ENCODE data around the gene OR2H2.

Gene OR2H2

GRCh38 chr6:29584821-29585220 lies at the start of gene OR2H2:
Gene OR2H2, plus strand, starts transcription at chr6:29585121. Its CDS starts 2,824 bp downstream, at chr6:29587945.
- FAIRE-seq, result no peak

GRCh38 chr6:29537714-29538403 lies 47.1 kb upstream of the OR2H2 start:
- FAIRE-seq, result no peak

GRCh38 chr6:29547573-29547972 lies 37.3 kb upstream of the OR2H2 start:
- FAIRE-seq, result no peak

GRCh38 chr6:29552512-29553051 lies 32.3 kb upstream of the OR2H2 start:
- FAIRE-seq, result no peak

GRCh38 chr6:29553268-29554057 lies 31.5 kb upstream of the OR2H2 start:
- no peak for FAIRE-seq

- FAIRE-seq, result no peak
Observed at GRCh38 chr6:29554764-29555163, 30.2 kb upstream of the OR2H2 start.

GRCh38 chr6:29557320-29557719 lies 27.6 kb upstream of the OR2H2 start:
- FAIRE-seq, result no peak

GRCh38 chr6:29558439-29559079 lies 26.4 kb upstream of the OR2H2 start:
- no peak for FAIRE-seq

- FAIRE-seq, result no peak
Observed at GRCh38 chr6:29559524-29560287, 25.2 kb upstream of the OR2H2 start, which contains the start of gene UBD. Gene UBD, minus strand, starts transcription at chr6:29559732. Its CDS starts 31 bp downstream, at chr6:29559701.

- FAIRE-seq, result no peak
Observed at GRCh38 chr6:29561091-29561490, 23.8 kb upstream of the OR2H2 start.

- no peak for FAIRE-seq
Observed at GRCh38 chr6:29561606-29562181, 23.2 kb upstream of the OR2H2 start.

GRCh38 chr6:29563435-29563965 lies 21.4 kb upstream of the OR2H2 start:
- no peak for FAIRE-seq

GRCh38 chr6:29564875-29565274 lies 20.0 kb upstream of the OR2H2 start:
- FAIRE-seq, result no peak

GRCh38 chr6:29566856-29567255 lies 18.1 kb upstream of the OR2H2 start:
- no peak for FAIRE-seq

GRCh38 chr6:29567541-29567940 lies 17.4 kb upstream of the OR2H2 start:
- no peak for FAIRE-seq

GRCh38 chr6:29567991-29568390 lies 16.9 kb upstream of the OR2H2 start:
- no peak for FAIRE-seq

GRCh38 chr6:29576056-29576455 lies 8.9 kb upstream of the OR2H2 start:
- FAIRE-seq, result no peak

GRCh38 chr6:29577544-29577943 lies 7.4 kb upstream of the OR2H2 start:
- no peak for FAIRE-seq

GRCh38 chr6:29589423-29590048 lies 4.6 kb downstream of the OR2H2 start:
- FAIRE-seq, result peak; percentile 77

- FAIRE-seq, result no peak
Observed at GRCh38 chr6:29590218-29590808, 5.4 kb downstream of the OR2H2 start.

GRCh38 chr6:29591677-29592076 lies 6.8 kb downstream of the OR2H2 start:
- FAIRE-seq, result no peak

Measured in A204.1 (cell line).